Astrocyte of the cerebellum (primary cell): Measurements from ENCODE around the gene SLCO1A2.

Experiments used
- DNase-seq: peaks from one replicate; pipeline ENCODE4 v3.0.0-alpha.2; 2011; ENCODE audit warnings: low read depth
- H3K4me3 ChIP-seq: 2 replicates; pipeline ENCODE4 v1.5.1; 2011; ENCODE audit warnings: mild to moderate bottlenecking, low read depth, low read length, moderate library complexity
- in situ Hi-C: cut with HindIII; loops from 2 replicates; pipeline ENCODE4 v1.10.0; 2017; ENCODE audit warnings: low sequenced_read_pairs
- TF ChIP-seq, protein P1 (sequence below): IDR thresholded peaks from 2 replicates; pipeline ENCODE4 v1.5.1; 2012; ENCODE audit warnings: low read length, low read depth, moderate library complexity, mild to moderate bottlenecking; ENCODE audit errors: missing control alignments

The SLCO1A2 gene

DNA sequence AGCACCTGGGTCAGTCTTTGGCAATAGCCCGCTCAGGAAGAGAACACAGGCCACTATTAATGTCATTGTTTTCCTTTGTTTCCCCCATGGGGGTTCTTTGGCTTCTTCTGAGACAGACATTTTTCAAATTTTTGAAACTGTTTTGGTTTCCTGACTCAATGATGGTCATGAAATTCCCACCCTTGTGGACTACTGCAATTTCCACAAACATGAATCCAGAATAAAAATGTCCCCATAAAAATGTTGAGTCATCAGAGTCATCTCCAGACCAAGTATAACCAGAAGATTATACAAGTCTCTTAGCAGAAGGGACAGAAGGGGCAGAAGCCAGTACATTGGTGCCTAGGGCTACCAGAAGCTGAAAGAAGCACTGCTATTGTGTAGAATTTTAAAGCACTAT is 29.1 kb downstream of the SLCO1A2 start:
- in situ Hi-C loops: no loop called here

GRCh38 chr12:21300632-21301031 is 34.1 kb downstream of the SLCO1A2 start:
- no peak for DNase-seq
- no peak overlapping the region for H3K4me3 ChIP-seq
- TF ChIP-seq, protein P1, sequence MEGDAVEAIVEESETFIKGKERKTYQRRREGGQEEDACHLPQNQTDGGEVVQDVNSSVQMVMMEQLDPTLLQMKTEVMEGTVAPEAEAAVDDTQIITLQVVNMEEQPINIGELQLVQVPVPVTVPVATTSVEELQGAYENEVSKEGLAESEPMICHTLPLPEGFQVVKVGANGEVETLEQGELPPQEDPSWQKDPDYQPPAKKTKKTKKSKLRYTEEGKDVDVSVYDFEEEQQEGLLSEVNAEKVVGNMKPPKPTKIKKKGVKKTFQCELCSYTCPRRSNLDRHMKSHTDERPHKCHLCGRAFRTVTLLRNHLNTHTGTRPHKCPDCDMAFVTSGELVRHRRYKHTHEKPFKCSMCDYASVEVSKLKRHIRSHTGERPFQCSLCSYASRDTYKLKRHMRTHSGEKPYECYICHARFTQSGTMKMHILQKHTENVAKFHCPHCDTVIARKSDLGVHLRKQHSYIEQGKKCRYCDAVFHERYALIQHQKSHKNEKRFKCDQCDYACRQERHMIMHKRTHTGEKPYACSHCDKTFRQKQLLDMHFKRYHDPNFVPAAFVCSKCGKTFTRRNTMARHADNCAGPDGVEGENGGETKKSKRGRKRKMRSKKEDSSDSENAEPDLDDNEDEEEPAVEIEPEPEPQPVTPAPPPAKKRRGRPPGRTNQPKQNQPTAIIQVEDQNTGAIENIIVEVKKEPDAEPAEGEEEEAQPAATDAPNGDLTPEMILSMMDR: no peak
- in situ Hi-C loops: no loop called here

More for the DNA sequence above, 29.1 kb downstream of the SLCO1A2 start:
- TF ChIP-seq, protein P1: no peak
- no peak overlapping the region for H3K4me3 ChIP-seq
- no peak for DNase-seq

GRCh38 chr12:21296751-21297406 is 37.8 kb downstream of the SLCO1A2 start:
- H3K4me3 ChIP-seq: no peak overlapping the region
- TF ChIP-seq, protein P1: peak; percentile 82
- DNase-seq: peak; percentile 6
- in situ Hi-C loops: no loop called here

- DNase-seq: no peak
- in situ Hi-C loops: no loop called here
- TF ChIP-seq, protein P1: no peak
- no peak overlapping the region for H3K4me3 ChIP-seq
Measured at GRCh38 chr12:21296348-21296747, 38.4 kb downstream of the SLCO1A2 start.

- DNase-seq: no peak
- TF ChIP-seq, protein P1: no peak
- in situ Hi-C loops: no loop called here
Measured at GRCh38 chr12:21294176-21294575, 40.5 kb downstream of the SLCO1A2 start.

DNA sequence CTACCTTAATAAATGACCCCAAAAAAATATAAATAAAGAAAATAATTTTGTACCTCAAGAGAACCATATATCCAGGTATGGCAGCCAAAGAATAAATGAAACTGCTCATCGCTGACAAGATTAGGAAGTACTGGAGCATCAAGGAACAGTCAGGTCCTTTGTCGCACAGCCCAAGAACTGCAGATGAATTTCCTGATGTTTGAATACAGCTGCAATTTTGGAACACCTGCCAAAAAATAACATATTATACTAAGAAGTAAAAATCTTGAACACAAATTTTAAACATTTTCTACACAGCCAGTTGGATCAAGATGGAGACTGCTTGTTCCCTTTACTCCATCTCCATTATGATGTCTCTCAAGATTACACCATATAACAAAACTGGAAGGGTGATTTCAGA is 42.6 kb downstream of the SLCO1A2 start:
- TF ChIP-seq, protein P1: no peak
- DNase-seq: no peak
- H3K4me3 ChIP-seq: no peak overlapping the region
- in situ Hi-C loops: no loop called here

More at GRCh38 chr12:21294176-21294575, 40.5 kb downstream of the SLCO1A2 start:
- H3K4me3 ChIP-seq: no peak overlapping the region

GRCh38 chr12:21289698-21290097 is 45.0 kb downstream of the SLCO1A2 start:
- in situ Hi-C loops: no loop called here
- no peak overlapping the region for H3K4me3 ChIP-seq
- DNase-seq: no peak
- TF ChIP-seq, protein P1: no peak
